Retinal pigment epithelial cell (primary cell): Measurements from ENCODE around the gene OR1D5.

Experiments
- DNase-seq: peaks from one replicate; pipeline ENCODE4 v3.0.0-alpha.2; 2010; ENCODE audit warnings: low read depth
- H3K4me3 ChIP-seq: 2 replicates; pipeline ENCODE4 v1.5.1; 2011; ENCODE audit warnings: mild to moderate bottlenecking, low read length, control low read depth, moderate library complexity
- TF ChIP-seq, protein P1 (sequence below): conservative IDR thresholded peaks from 2 replicates; pipeline ENCODE4 v1.5.1; 2011; ENCODE audit warnings: low read depth, low read length, control low read depth, inconsistent platforms

OR1D5 gene

DNA sequence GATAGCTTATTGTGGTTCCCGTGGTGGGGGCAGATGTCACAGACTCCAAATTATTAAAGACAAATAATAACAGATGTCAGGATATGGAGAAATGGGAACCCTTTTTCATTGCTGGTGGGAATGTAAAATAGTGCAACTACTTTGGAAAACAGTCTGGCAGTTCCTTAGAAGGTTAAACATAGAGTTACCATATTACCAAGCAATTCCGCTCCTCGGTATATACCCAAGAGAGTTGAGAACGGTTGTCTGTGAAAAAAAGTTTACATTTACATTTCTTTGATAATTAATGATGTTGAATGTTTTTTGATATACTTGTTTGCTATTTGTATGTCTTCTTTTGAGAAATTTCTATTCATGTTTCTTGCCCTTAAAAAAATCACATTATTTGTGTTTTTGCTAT is 41.2 kb downstream of the OR1D5 start:
- TF ChIP-seq, protein P1, sequence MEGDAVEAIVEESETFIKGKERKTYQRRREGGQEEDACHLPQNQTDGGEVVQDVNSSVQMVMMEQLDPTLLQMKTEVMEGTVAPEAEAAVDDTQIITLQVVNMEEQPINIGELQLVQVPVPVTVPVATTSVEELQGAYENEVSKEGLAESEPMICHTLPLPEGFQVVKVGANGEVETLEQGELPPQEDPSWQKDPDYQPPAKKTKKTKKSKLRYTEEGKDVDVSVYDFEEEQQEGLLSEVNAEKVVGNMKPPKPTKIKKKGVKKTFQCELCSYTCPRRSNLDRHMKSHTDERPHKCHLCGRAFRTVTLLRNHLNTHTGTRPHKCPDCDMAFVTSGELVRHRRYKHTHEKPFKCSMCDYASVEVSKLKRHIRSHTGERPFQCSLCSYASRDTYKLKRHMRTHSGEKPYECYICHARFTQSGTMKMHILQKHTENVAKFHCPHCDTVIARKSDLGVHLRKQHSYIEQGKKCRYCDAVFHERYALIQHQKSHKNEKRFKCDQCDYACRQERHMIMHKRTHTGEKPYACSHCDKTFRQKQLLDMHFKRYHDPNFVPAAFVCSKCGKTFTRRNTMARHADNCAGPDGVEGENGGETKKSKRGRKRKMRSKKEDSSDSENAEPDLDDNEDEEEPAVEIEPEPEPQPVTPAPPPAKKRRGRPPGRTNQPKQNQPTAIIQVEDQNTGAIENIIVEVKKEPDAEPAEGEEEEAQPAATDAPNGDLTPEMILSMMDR = no peak

DNA sequence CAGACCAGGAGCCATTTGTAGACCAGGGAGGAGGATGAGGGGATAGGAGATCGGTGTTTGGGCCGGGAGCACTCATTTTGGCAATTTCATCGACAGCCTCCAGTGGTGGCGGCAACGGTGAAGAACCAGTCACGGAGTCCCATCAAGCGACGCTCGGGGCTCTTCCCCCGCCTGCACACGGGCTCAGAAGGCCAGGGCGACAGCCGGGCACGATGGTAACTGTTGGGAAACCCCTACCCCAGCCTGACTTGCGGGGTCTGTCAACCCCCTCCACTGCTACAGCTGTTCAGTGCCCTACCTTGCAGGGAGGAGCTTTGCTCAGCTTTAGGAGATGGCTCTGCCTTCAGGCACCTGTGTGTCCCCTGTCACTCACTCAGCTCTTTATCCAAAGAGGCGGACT is 43.0 kb downstream of the OR1D5 start:
- TF ChIP-seq, protein P1 = no peak
- no peak overlapping the region for H3K4me3 ChIP-seq
- DNase-seq = no peak

More for the DNA sequence above, 41.2 kb downstream of the OR1D5 start:
- DNase-seq = no peak
- no peak overlapping the region for H3K4me3 ChIP-seq

DNA sequence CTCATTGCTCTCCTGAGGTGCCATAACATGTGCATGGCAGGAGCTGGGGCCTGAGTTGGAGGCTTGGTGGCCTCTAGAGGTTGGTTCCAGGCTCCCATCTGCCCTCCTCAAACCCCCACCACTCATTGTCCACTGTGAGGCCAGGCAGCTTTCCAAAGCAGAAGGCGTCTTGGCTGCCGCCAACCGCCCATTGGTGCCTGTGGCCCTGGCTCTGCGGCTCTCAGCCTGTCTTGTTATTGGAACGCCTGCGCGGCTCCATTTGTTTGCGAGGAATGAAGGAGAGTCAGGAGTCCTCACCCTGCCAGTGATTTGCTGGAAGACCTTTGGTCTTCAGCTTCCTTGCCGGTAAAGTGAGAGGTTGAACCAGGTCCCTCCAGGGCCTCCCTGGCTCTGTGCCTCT is 43.6 kb downstream of the OR1D5 start:
- TF ChIP-seq, protein P1 = no peak
- no peak overlapping the region for H3K4me3 ChIP-seq
- DNase-seq = no peak

DNA sequence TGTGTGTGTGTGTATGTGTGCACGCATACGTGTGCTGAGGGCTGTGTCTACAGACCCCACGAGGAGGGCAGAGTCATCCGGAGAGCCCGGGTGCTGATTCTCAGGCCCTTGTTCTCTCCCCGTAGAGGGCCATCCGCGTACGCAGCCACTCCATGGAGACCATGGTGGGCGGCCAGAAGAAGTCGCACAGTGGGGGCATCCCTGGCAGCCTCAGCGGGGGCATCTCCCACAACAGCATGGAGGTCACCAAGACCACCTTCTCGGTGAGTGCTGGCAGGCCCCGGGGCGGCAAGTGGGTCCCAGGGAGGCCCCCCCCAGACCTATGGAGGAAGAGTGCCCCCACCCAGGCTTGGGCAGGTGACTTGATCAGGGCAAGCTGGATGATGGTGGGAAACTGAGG is 45.5 kb downstream of the OR1D5 start:
- no peak overlapping the region for H3K4me3 ChIP-seq
- no peak for DNase-seq
- TF ChIP-seq, protein P1 = no peak

DNA sequence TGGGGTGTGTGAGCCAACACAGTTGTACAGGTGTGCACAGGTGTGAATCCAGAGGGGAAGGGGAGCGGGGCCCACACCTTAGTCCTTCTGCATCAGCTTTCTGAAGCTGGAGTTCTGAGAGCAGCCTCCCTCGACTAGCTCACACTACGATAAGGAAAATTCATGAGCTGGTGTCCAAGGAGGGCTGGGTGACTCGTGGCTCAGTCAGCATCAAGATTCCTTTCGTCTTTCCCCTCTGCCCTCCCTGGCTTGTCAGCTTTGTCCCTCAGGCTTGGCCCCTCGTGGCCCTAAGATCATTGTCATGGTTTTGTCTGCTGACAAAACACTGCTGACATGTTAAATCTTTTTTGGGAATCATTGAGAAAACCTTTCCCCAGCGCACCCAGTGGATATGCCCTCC is 47.5 kb downstream of the OR1D5 start:
- TF ChIP-seq, protein P1 = no peak
- H3K4me3 ChIP-seq = no peak overlapping the region
- no peak for DNase-seq

DNA sequence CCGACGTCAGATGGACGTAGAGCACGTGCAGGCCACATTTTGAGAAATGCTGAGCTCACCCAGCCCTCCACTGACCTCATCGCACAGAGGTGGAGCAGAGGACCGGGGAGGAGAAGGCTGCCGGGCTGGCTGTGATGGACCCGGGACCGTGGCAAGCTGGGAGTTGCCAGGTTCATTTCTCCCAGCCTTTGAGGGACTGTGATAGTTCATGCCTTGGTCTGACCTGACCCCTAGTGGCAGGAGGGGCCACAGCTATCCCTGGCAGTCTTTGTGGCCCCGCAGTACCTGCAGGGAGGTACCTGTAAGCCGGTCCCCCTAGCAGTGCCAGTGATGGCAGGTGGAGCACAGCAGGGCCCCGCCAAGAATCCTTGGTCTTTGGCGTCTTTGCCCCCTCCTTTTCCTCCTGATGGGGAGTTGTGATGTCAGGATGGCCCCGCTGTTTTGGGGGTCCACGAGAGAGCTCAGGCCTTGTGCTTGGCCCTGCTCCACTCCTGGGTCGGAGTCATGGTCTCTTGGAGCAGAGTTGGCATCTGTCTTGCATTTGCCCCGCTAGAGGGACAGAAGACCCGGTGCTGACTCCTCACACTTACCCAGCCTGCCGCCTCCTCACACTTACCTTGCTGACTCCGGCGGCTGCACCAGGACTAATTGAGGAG is 50.4 kb downstream of the OR1D5 start:
- TF ChIP-seq, protein P1 = peak; percentile 84
- DNase-seq = no peak
- H3K4me3 ChIP-seq = no peak overlapping the region
